Esophagus muscularis mucosa (tissue), 3 donors: ENCODE results near the gene SLC38A7.

ENCODE experiments used
- CTCF ChIP-seq, 3 experiments: fragments of 200-600 bp in 2 of 3; fragments of 450-650 bp in 1 of 3; sonication (generic) in 2 of 3; IDR thresholded peaks; one replicate each; pipeline ENCODE4 v1.5.1; 2017 to 2019; ENCODE audit warnings: antibody characterized with exemption in 3 of 3, mild to moderate bottlenecking in 2 of 3, moderate library complexity in 1 of 3
- POLR2A ChIP-seq: fragments of 450-650 bp; IDR thresholded peaks from one replicate; pipeline ENCODE4 v1.6.1; 2017; ENCODE audit warnings: antibody characterized with exemption, moderate library complexity, mild to moderate bottlenecking, low read depth

- TF ChIP-seq CTCF (IDR thresholded peaks at IDR 0.05): no peak
- TF ChIP-seq POLR2A: no peak
Observed at GRCh38 chr16:58678269-58678668, 6.3 kb downstream of the SLC38A7 start.
